GM04504 (cell line): Measurements from ENCODE around the gene CR1.
"Not testable (repeated sequence)": the region's sequence is repeated elsewhere in the genome, so short reads cannot be mapped to it uniquely, and the experiment has no call there.

Source experiments
- DNase-seq: peaks from one replicate; pipeline ENCODE4 v3.0.0-alpha.2; 2012; ENCODE audit warnings: low read depth

CR1 gene

DNA sequence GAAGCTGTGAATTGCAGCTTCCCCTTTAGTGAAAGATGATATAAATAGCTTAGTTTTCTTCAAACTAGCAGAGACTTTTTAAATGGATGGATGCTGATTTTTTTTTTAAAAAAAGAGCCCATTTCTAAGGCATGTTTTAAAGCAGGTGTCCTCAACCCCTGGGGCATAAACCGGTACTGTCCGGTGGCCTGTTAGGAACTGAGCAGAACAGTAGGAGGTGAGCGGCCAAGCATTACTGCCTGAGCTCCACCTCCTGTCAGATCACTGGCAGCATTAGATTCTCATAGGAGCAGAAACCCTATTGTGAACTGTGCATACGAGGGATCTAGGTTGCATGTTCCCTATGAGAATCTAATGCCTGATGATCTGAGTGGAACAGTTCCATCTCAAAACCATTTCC, 180.2 kb downstream of the CR1 start:
- DNase-seq, result no peak

DNA sequence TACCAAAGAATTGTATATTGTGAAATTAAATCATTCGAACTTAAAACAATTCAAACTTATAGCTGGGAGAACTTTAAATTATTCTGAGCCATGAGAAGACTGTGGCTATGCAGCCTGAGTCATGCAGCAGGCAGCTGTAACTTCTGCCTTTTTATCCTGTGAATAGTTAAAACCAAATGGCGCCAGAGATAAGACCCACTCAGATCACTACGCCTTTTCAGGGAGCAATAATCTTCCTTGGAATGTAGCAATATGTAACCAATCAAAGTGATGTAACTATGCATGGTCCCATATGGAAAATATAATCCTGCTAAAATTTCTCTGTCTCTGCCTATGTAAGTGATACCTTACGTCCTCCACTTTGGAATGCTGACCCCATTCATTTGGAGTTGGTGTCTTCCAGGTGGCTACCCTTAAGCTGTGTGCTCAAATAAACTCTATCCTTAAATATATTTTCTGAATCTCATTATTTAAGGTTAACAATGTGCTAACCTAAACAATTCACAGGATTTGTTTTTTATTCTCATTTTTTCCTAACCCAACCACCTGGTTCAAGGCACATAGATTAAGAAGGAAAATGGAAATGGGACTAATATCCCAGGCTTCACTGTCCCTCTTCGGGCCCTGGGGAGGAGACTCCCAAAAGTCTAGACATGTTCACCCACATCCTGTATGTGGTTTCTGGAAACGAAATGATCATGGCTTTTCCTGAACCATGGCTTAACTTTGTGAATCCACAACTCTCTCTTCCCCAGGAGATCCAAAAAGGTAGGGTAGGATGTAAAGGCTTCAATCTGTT, 184.8 kb downstream of the CR1 start:
- DNase-seq, result peak; percentile 12

DNA sequence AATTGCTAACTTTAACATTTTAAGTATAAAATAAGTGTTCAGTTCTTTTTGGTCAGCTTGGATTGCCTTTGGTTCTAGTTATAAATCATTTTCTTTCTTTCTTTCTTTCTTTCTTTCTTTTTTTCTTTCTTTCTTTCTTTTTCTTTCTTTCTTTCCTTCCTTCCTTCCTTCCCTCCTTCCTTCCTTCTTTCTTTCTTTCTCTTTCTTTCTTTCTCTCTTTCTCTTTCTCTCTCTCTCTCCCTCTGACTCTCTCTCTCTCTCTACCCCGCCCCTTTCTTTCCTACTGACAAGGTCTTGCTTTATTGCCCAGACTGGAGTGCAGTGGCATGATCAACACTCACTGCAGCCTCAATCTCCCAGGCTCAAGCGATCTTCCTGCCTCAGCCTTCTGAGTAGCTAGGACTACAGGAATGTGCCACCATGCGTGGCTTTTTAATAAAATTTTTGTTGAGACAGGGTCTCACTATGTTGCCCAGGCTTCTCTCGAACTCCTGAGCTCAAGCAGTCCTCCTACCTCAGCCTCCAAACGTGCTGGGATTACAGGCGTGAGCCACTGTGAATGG, 187.0 kb downstream of the CR1 start:
- not testable (repeated sequence) for DNase-seq

DNA sequence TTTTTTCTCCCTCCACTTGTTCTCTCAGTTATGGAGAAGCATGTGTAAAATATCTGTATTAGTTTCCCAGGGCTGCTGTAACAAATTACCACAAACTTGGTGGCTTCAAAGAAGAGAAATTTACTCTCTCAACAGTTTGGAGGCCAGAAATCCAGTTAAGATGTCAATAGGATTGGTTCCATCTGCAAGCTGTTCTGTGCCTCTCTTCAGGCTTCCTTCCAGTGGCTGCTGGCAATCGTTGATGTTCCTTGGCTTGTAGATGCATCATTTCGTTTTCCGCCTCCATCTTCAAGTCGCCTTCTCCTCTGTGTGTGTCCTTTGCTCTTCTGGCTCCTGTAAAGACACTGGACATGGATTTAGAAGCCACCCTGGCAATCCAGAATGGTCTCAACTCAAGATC, 194.6 kb downstream of the CR1 start:
- DNase-seq, result not testable (repeated sequence)

DNA sequence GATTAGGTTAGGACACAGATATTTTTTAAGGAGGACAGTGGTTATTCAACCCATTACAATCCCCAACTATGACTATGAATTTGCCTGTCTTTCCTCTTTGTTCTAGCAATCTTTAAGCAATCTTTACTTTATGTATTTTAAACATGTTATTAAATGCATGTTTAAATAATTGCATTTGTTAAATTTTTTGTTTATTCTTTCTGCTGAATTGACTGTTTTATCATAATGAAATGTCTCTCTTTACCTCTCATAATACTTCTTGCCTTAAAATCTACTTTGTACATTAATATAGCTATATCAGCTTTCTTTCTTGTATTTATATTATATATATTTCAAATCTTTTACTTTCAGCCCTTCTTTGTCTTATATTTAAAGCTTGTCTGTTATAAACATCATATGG, 195.1 kb downstream of the CR1 start:
- DNase-seq, result no peak
